Caco-2 (cell line): ENCODE measurements around the gene CFAP68. TPM values are rescaled to one million over a fixed set of nuclear protein-coding genes. Genes with fewer than 3 reads are reported as not detected.

Source experiments
- BruUV-seq: library from RNA; stranded (reverse); fragments of 400-500 nt; replicated peaks from 2 replicates; lab custom pipeline; 2021; lab: Mats Ljungman, UMichigan
- CTCF ChIA-PET: fragments of 300-600 bp; sonication (Branson Sonifier 250); formaldehyde crosslinking; loops from one replicate; lab custom pipeline; 2022; ENCODE audit warnings: antibody characterized with exemption; lab: Charles Lee
- POLR2A ChIA-PET: fragments of 300-600 bp; sonication (Branson Sonifier 250); formaldehyde crosslinking; loops from one replicate; lab custom pipeline; 2022; ENCODE audit warnings: antibody characterized with exemption; lab: Charles Lee
- DNase-seq, 2 experiments: peaks; one replicate each; pipeline versions ENCODE4 v3.0.0 to v3.0.0-alpha.2; 2020 to 2022
- H3K27me3 ChIP-seq: replicated peaks from 2 replicates; pipeline ENCODE4 v1.6.0; 2011; ENCODE audit warnings: low read length; ENCODE audit not compliant: control insufficient read depth, insufficient read depth
- H3K36me3 ChIP-seq: 2 replicates; pipeline ENCODE4 v1.5.1; 2011; ENCODE audit warnings: low read length; ENCODE audit not compliant: control insufficient read depth, insufficient read depth
- H3K4me1 ChIP-seq: fragments of 250-450 bp; sonication (Bioruptor Pico); 2 replicates; pipeline ENCODE4 v1.5.1; 2020; ENCODE audit warnings: mild to moderate bottlenecking
- H3K4me3 ChIP-seq: 2 replicates; pipeline ENCODE4 v1.5.1; 2011; ENCODE audit warnings: low read depth, mild to moderate bottlenecking, control low read depth, low read length
- H3K9me3 ChIP-seq: fragments of 250-450 bp; sonication (Bioruptor Pico); 2 replicates; pipeline ENCODE4 v1.5.1; 2020; ENCODE audit warnings: mild to moderate bottlenecking, moderate library complexity
- H3K27ac Mint-ChIP-seq: one replicate; pipeline ENCODE4 v1.8.0; 2022; ENCODE audit warnings: mixed read lengths; ENCODE audit not compliant: unreplicated experiment
- H3K27me3 Mint-ChIP-seq: one replicate; pipeline ENCODE4 v1.8.0; 2022; ENCODE audit warnings: mixed read lengths; ENCODE audit not compliant: insufficient read depth, unreplicated experiment
- H3K36me3 Mint-ChIP-seq: one replicate; pipeline ENCODE4 v1.8.0; 2022; ENCODE audit warnings: mild to moderate bottlenecking, mixed read lengths; ENCODE audit not compliant: insufficient read depth, unreplicated experiment
- H3K4me1 Mint-ChIP-seq: one replicate; pipeline ENCODE4 v1.8.0; 2022; ENCODE audit warnings: low read depth, mixed read lengths; ENCODE audit not compliant: unreplicated experiment
- H3K4me3 Mint-ChIP-seq: one replicate; pipeline ENCODE4 v1.8.0; 2022; ENCODE audit warnings: mild to moderate bottlenecking, moderate library complexity, mixed read lengths; ENCODE audit not compliant: unreplicated experiment
- H3K9me3 Mint-ChIP-seq: one replicate; pipeline ENCODE4 v1.8.0; 2022; ENCODE audit warnings: mixed read lengths; ENCODE audit not compliant: unreplicated experiment
- intact Hi-C: fragments of 100-400 bp; cut with micrococcal nuclease; formaldehyde crosslinking; loops from one replicate; pipeline ENCODE4 v1.10.0; 2022; ENCODE audit not compliant: unreplicated experiment
- total RNA-seq: library from RNA; stranded (reverse); gene quantifications from 2 replicates; pipeline ENCODE4 v1.2.3, GENCODE V29; 2022
- TF ChIP-seq, protein P1 (sequence below), 2 experiments: fragments of 200-600 bp in 1 of 2; IDR thresholded peaks; 1 replicate in 1 of 2; 2 replicates in 1 of 2; pipeline versions ENCODE4 v1.5.1 to v1.8.0; 2011 to 2022; ENCODE audit warnings: antibody characterized with exemption in 1 of 2, control low read depth in 1 of 2, inconsistent platforms in 1 of 2, low read depth in 1 of 2, low read length in 1 of 2, mild to moderate bottlenecking in 1 of 2, moderate library complexity in 1 of 2; ENCODE audit not compliant: insufficient read depth in 1 of 2, severe bottlenecking in 1 of 2, unreplicated experiment in 1 of 2

CFAP68 gene
- total RNA-seq, 1 experiment from 2014 or later = 71.4 TPM

GRCh38 chr11:111923951-111924350 is 44.6 kb downstream of the CFAP68 start:
- H3K4me1 Mint-ChIP-seq = peaks cover 41% of the 10 kb centered on the region
- Histone ChIP-seq H3K36me3 (no peaks in the 10 kb centered on the region; the same call in 1 of the 2 replicates), H3K27me3 (no peaks in the 10 kb centered on the region), H3K4me1 (peaks cover 23% of the 10 kb centered on the region), H3K9me3 (no peaks in the 10 kb centered on the region), H3K4me3 (no peak overlapping the region)
- BruUV-seq = no TSS peak
- peak overlapping the region; percentile 96 for H3K27ac Mint-ChIP-seq
- no peaks in the 10 kb centered on the region for H3K9me3 Mint-ChIP-seq
- TF ChIP-seq, protein P1, sequence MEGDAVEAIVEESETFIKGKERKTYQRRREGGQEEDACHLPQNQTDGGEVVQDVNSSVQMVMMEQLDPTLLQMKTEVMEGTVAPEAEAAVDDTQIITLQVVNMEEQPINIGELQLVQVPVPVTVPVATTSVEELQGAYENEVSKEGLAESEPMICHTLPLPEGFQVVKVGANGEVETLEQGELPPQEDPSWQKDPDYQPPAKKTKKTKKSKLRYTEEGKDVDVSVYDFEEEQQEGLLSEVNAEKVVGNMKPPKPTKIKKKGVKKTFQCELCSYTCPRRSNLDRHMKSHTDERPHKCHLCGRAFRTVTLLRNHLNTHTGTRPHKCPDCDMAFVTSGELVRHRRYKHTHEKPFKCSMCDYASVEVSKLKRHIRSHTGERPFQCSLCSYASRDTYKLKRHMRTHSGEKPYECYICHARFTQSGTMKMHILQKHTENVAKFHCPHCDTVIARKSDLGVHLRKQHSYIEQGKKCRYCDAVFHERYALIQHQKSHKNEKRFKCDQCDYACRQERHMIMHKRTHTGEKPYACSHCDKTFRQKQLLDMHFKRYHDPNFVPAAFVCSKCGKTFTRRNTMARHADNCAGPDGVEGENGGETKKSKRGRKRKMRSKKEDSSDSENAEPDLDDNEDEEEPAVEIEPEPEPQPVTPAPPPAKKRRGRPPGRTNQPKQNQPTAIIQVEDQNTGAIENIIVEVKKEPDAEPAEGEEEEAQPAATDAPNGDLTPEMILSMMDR (IDR thresholded peaks at IDR 0.05; ENCODE audit: insufficient read depth in 1 of 2, low read depth in 1 of 2, low read length in 1 of 2, severe bottlenecking in 1 of 2, unreplicated experiment in 1 of 2) = no peak
- H3K4me3 Mint-ChIP-seq = peak overlapping the region; percentile 16
- ChIA-PET POLR2A (interaction anchor here (0.6 kb wide), 1 partner anchor 12 kb away, joined by 6 read pairs; no protein-coding TSS in a partner anchor), CTCF (interaction anchor here (0.5 kb wide), 1 partner anchor 911 kb away, joined by 3 read pairs; no protein-coding TSS in a partner anchor)
- intact Hi-C loops = no loop called here
- H3K27me3 Mint-ChIP-seq = no peaks in the 10 kb centered on the region
- peaks cover 14% of the 10 kb centered on the region for H3K36me3 Mint-ChIP-seq
- DNase-seq = no peak

DNA sequence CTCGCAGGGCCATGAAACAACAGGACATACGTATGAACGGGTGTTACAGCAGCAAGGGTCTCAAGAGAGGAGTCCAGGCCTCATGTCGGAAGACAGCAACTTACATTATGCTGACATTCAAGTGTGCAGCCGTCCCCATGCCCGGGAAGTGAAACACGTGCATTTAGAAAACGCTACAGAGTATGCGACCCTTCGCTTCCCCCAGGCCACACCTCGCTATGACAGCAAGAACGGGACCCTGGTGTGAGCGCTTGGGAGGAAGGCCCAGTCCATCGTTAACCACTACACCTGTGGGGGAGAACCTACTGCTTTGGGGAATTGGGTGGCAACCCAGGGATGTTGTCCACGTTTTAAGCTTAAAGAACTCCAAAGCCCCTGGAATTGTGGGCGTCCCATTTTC is 46.6 kb downstream of the CFAP68 start:
- no peak for DNase-seq
- Histone ChIP-seq H3K4me3 (no peak overlapping the region), H3K36me3 (no peaks in the 10 kb centered on the region; the same call in 1 of the 2 replicates), H3K9me3 (no peaks in the 10 kb centered on the region), H3K27me3 (no peaks in the 10 kb centered on the region), H3K4me1 (peaks cover 21% of the 10 kb centered on the region)
- intact Hi-C loops = loop anchor here (2.0 to 5.0 kb wide), 5 partner anchors 55 to 324 kb away; partner anchors contain the start of genes ALG9, DLAT, NKAPD1 and PIH1D2
- H3K27me3 Mint-ChIP-seq = no peaks in the 10 kb centered on the region
- TF ChIP-seq, protein P1 (IDR thresholded peaks at IDR 0.05; ENCODE audit: insufficient read depth in 1 of 2, low read depth in 1 of 2, low read length in 1 of 2, severe bottlenecking in 1 of 2, unreplicated experiment in 1 of 2) = no peak
- peak overlapping the region; percentile 96 for H3K27ac Mint-ChIP-seq
- peak overlapping the region; percentile 78 for H3K4me3 Mint-ChIP-seq
- H3K9me3 Mint-ChIP-seq = no peaks in the 10 kb centered on the region
- peaks cover 39% of the 10 kb centered on the region for H3K4me1 Mint-ChIP-seq
- ChIA-PET POLR2A (interaction anchor here (0.6 to 1.9 kb wide), 6 partner anchors 7 to 1516 kb away, joined by 3 to 38 read pairs (median 12); partner anchors contain the start of genes ALG9, C11orf52, DLAT and SDHD), CTCF (interaction anchor here (0.9 to 1.9 kb wide), 11 partner anchors 9 to 171 kb away, joined by 3 to 53 read pairs (median 7); partner anchors contain the start of genes ALG9, DIXDC1, SDHD and TIMM8B)
- peaks cover 14% of the 10 kb centered on the region for H3K36me3 Mint-ChIP-seq
- no TSS peak for BruUV-seq

DNA sequence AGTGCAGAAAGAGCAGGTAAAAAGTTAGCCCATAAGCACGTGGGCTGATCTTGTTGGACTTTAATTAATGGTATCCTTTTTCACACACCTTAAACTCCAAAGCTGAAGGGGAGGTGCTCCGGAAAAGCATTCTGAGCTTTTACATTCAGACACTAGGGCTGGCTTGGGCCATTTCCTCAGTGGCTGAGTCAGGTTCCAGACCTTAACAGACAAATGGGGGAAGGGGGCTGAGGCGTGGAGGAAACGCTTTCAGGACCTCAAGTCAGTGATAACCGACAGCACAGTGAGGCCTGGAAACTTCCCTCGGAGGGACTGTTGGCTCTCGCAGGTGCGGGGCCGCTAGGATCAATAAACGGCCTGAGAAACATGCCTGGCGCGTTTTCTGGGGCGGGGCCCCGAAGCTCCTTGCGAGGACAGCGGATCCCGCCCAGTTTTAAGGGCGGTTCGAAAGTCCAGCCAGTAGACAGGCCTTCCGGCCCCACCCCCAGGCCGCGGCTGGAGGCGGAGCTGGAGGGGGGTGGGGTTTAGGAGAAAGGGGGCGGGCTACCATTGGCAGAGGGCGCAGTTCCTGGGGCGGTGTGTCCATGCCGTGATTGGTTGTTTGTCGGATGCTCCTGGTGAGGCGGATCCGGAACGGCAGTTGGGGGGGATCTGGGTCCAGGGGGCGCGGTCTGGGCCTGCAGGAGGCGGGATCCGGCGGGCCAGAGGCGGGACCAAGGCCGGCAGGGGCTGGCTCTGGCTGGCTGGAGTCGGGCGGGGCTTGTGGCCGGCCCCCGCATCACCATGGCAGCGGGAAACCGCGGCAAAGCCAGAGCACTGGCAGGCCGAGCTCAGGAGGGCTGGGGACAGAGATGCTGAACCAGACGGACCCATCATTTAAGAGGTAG is 47.4 kb downstream of the CFAP68 start:
- no peaks in the 10 kb centered on the region for H3K9me3 Mint-ChIP-seq
- H3K27ac Mint-ChIP-seq = peak overlapping the region; percentile 96
- H3K4me3 Mint-ChIP-seq = peak overlapping the region; percentile 78
- BruUV-seq = no TSS peak
- Histone ChIP-seq H3K4me3 (peak overlapping the region; percentile 30), H3K36me3 (no peaks in the 10 kb centered on the region; the same call in 1 of the 2 replicates), H3K9me3 (no peaks in the 10 kb centered on the region), H3K27me3 (no peaks in the 10 kb centered on the region), H3K4me1 (peaks cover 21% of the 10 kb centered on the region)
- H3K27me3 Mint-ChIP-seq = no peaks in the 10 kb centered on the region
- intact Hi-C loops = loop anchor here (1.0 to 5.0 kb wide), 8 partner anchors 8 to 324 kb away; partner anchors contain the start of genes ALG9, C11orf52, CFAP68 and DLAT
- CTCF ChIA-PET = interaction anchor here (0.6 to 1.9 kb wide), 28 partner anchors 8 to 417 kb away, joined by 3 to 53 read pairs (median 4); partner anchors contain the start of genes ALG9, C11orf52, DIXDC1 and DLAT
- H3K36me3 Mint-ChIP-seq = peaks cover 14% of the 10 kb centered on the region
- peak; percentile 99 to 100 for DNase-seq
- POLR2A ChIA-PET = interaction anchor here (0.6 to 1.9 kb wide), 17 partner anchors 8 to 1516 kb away, joined by 3 to 38 read pairs (median 4); partner anchors contain the start of genes ALG9, C11orf52, CRYAB and DIXDC1
- TF ChIP-seq, protein P1 (IDR thresholded peaks at IDR 0.05; ENCODE audit: insufficient read depth in 1 of 2, low read depth in 1 of 2, low read length in 1 of 2, severe bottlenecking in 1 of 2, unreplicated experiment in 1 of 2) = no peak
- peaks cover 39% of the 10 kb centered on the region for H3K4me1 Mint-ChIP-seq
